GM12878 (cell line): ENCODE data around the gene PPP5C. TPM values are rescaled to one million over a fixed set of nuclear protein-coding genes. Genes with fewer than 3 reads are reported as not detected.

Experiments used
- BCLAF1 ChIP-seq: fragments of 450-650 bp; IDR thresholded peaks from 2 replicates; pipeline ENCODE4 v1.6.1; 2017; ENCODE audit warnings: antibody characterized with exemption, mild to moderate bottlenecking, moderate library complexity
- E2F4 ChIP-seq: IDR thresholded peaks from 2 replicates; pipeline ENCODE4 v1.6.1; 2012; ENCODE audit warnings: low read depth, low read length, improper control_type of control experiment
- ETV6 ChIP-seq, 2 experiments: fragments of 450-650 bp in 1 of 2; IDR thresholded peaks in 1 of 2; conservative IDR thresholded peaks in 1 of 2; 2 replicates each; pipeline ENCODE4 v1.6.1; 2014; ENCODE audit warnings: antibody characterized with exemption in 1 of 2, borderline replicate concordance in 1 of 2, low read depth in 1 of 2, mild to moderate bottlenecking in 1 of 2, moderate library complexity in 1 of 2
- FOS ChIP-seq: IDR thresholded peaks from 3 replicates; pipeline ENCODE4 v1.6.1; 2011; ENCODE audit warnings: borderline replicate concordance; ENCODE audit not compliant: insufficient read length; ENCODE audit errors: extremely low read depth
- IRF5 ChIP-seq: fragments of 450-650 bp; IDR thresholded peaks from 2 replicates; pipeline ENCODE4 v1.6.1; 2017; ENCODE audit warnings: borderline replicate concordance
- MTA2 ChIP-seq: fragments of 450-650 bp; IDR thresholded peaks from 2 replicates; pipeline ENCODE4 v1.6.1; 2016; ENCODE audit warnings: low read depth, mild to moderate bottlenecking, moderate library complexity
- MYB ChIP-seq: fragments of 150-350 bp; IDR thresholded peaks from 2 replicates; pipeline ENCODE4 v1.6.1; 2014; ENCODE audit warnings: mild to moderate bottlenecking, low read depth, low read length, borderline replicate concordance
- NFYA ChIP-seq: IDR thresholded peaks from 2 replicates; pipeline ENCODE4 v1.6.1; 2011; ENCODE audit warnings: low read depth, mild to moderate bottlenecking, low read length, improper control_type of control experiment, borderline replicate concordance
- RELA ChIP-seq: fragments of 450-650 bp; IDR thresholded peaks from 2 replicates; pipeline ENCODE4 v1.8.0; 2014; ENCODE audit warnings: borderline replicate concordance; ENCODE audit not compliant: partially characterized antibody
- ZSCAN29 ChIP-seq: fragments of 450-650 bp; IDR thresholded peaks from 2 replicates; pipeline ENCODE4 v1.6.1; 2017; ENCODE audit warnings: mild to moderate bottlenecking, moderate library complexity
- polyA plus RNA-seq, 11 experiments: library from polyadenylated mRNA; depleted of rRNA in 4 of 11; unstranded in 6 of 11; stranded (reverse) in 5 of 11; fragments of >200 nt; fragmentation: Nextera tagmentation in 4 of 11; fragmentation: Illumina TruSeq in 1 of 11; extraction: Ambion mirVana in 4 of 11; extraction: Trizol in 1 of 11; gene quantifications; 1 replicate in 1 of 11; 2 replicates in 10 of 11; pipeline versions ENCODE4 v1.2.1 to v1.2.3, GENCODE V29; 2011 to 2016; ENCODE audit warnings: inconsistent platforms in 2 of 11, missing spikeins in 2 of 11, low read depth in 1 of 11
- total RNA-seq, 4 experiments: library from RNA; depleted of rRNA in 3 of 4; stranded (reverse); fragments of >200 nt in 3 of 4; fragmentation: Illumina TruSeq in 1 of 4; extraction: Trizol in 1 of 4; gene quantifications; 2 replicates each; pipeline versions ENCODE4 v1.2.1 to v1.2.3, GENCODE V29; 2013 to 2021
- TF ChIP-seq, protein P1 (sequence below): IDR thresholded peaks from 2 replicates; pipeline ENCODE4 v1.6.1; 2012; ENCODE audit warnings: improper control_type of control experiment, low read depth, low read length; ENCODE audit not compliant: insufficient replicate concordance
- TF ChIP-seq, protein P2 (sequence below): IDR thresholded peaks from 2 replicates; pipeline ENCODE4 v1.6.1; 2012; ENCODE audit warnings: low read depth, low read length, improper control_type of control experiment
- TF ChIP-seq, protein P3 (sequence below): fragments of 450-650 bp; IDR thresholded peaks from 2 replicates; pipeline ENCODE4 v1.6.1; 2017; ENCODE audit warnings: mild to moderate bottlenecking, low read depth, inconsistent platforms; ENCODE audit not compliant: poor library complexity, severe bottlenecking

Gene PPP5C
- total and polyA plus RNA-seq, 10 of the 15 experiments (the other 5 are each of a cell fraction or from before 2014, with no cell fraction given), result 1.1 to 154 (median 94.5) TPM

- TF ChIP-seq BCLAF1 (0 out of 2 replicates have a peak, but pooled peaks have one; percentile 12), NFYA (no peak), RELA (no peak), ZSCAN29 (no peak), IRF5 (no peak), MTA2 (no peak; the same call in 1 of the 2 replicates), E2F4 (peak; percentile 41; the same call in 1 of the 2 replicates), FOS (no peak), ETV6 (conservative IDR thresholded peaks at IDR 0.05 in 1 of 2, IDR thresholded peaks at IDR 0.05 in 1 of 2; ENCODE audit: borderline replicate concordance in 1 of 2, low read depth in 1 of 2) (no peak), MYB (peak; percentile 33; the same call in 1 of the 2 replicates)
- TF ChIP-seq, protein P1, sequence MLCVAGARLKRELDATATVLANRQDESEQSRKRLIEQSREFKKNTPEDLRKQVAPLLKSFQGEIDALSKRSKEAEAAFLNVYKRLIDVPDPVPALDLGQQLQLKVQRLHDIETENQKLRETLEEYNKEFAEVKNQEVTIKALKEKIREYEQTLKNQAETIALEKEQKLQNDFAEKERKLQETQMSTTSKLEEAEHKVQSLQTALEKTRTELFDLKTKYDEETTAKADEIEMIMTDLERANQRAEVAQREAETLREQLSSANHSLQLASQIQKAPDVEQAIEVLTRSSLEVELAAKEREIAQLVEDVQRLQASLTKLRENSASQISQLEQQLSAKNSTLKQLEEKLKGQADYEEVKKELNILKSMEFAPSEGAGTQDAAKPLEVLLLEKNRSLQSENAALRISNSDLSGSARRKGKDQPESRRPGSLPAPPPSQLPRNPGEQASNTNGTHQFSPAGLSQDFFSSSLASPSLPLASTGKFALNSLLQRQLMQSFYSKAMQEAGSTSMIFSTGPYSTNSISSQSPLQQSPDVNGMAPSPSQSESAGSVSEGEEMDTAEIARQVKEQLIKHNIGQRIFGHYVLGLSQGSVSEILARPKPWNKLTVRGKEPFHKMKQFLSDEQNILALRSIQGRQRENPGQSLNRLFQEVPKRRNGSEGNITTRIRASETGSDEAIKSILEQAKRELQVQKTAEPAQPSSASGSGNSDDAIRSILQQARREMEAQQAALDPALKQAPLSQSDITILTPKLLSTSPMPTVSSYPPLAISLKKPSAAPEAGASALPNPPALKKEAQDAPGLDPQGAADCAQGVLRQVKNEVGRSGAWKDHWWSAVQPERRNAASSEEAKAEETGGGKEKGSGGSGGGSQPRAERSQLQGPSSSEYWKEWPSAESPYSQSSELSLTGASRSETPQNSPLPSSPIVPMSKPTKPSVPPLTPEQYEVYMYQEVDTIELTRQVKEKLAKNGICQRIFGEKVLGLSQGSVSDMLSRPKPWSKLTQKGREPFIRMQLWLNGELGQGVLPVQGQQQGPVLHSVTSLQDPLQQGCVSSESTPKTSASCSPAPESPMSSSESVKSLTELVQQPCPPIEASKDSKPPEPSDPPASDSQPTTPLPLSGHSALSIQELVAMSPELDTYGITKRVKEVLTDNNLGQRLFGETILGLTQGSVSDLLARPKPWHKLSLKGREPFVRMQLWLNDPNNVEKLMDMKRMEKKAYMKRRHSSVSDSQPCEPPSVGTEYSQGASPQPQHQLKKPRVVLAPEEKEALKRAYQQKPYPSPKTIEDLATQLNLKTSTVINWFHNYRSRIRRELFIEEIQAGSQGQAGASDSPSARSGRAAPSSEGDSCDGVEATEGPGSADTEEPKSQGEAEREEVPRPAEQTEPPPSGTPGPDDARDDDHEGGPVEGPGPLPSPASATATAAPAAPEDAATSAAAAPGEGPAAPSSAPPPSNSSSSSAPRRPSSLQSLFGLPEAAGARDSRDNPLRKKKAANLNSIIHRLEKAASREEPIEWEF, result no peak
- TF ChIP-seq, protein P2, sequence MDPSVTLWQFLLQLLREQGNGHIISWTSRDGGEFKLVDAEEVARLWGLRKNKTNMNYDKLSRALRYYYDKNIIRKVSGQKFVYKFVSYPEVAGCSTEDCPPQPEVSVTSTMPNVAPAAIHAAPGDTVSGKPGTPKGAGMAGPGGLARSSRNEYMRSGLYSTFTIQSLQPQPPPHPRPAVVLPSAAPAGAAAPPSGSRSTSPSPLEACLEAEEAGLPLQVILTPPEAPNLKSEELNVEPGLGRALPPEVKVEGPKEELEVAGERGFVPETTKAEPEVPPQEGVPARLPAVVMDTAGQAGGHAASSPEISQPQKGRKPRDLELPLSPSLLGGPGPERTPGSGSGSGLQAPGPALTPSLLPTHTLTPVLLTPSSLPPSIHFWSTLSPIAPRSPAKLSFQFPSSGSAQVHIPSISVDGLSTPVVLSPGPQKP, result no peak
- TF ChIP-seq, protein P3, sequence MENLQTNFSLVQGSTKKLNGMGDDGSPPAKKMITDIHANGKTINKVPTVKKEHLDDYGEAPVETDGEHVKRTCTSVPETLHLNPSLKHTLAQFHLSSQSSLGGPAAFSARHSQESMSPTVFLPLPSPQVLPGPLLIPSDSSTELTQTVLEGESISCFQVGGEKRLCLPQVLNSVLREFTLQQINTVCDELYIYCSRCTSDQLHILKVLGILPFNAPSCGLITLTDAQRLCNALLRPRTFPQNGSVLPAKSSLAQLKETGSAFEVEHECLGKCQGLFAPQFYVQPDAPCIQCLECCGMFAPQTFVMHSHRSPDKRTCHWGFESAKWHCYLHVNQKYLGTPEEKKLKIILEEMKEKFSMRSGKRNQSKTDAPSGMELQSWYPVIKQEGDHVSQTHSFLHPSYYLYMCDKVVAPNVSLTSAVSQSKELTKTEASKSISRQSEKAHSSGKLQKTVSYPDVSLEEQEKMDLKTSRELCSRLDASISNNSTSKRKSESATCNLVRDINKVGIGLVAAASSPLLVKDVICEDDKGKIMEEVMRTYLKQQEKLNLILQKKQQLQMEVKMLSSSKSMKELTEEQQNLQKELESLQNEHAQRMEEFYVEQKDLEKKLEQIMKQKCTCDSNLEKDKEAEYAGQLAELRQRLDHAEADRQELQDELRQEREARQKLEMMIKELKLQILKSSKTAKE, result no peak
Measured at GRCh38 chr19:46346821-46347571, at the start of gene PPP5C (continued).
